Stomach smooth muscle (tissue), 2 donors: Measurements from ENCODE around the gene TRAK1.

ENCODE experiments used
- H3K27ac ChIP-seq: one replicate; pipeline ENCODE4 v1.7.0; 2013; ENCODE audit warnings: mild to moderate bottlenecking, low read length, inconsistent platforms
- H3K27me3 ChIP-seq, 2 donors: one replicate each; pipeline ENCODE4 v1.7.0; 2013; ENCODE audit warnings: low read length in 2 of 2; ENCODE audit not compliant: insufficient read depth in 2 of 2, control insufficient read depth in 1 of 2
- H3K36me3 ChIP-seq, 2 donors: one replicate each; pipeline ENCODE4 v1.7.0; 2013; ENCODE audit warnings: low read length in 2 of 2; ENCODE audit not compliant: control insufficient read depth in 2 of 2, insufficient read depth in 2 of 2
- H3K4me1 ChIP-seq: one replicate; pipeline ENCODE4 v1.7.0; 2013; ENCODE audit warnings: low read length; ENCODE audit not compliant: control insufficient read depth, insufficient read depth
- H3K4me3 ChIP-seq, 2 donors: one replicate each; pipeline ENCODE4 v1.7.0; 2013; ENCODE audit warnings: low read length in 2 of 2
- H3K9ac ChIP-seq, 2 donors: one replicate each; pipeline ENCODE4 v1.7.0; 2013; ENCODE audit warnings: low read length in 2 of 2, mild to moderate bottlenecking in 1 of 2
- H3K9me3 ChIP-seq, 2 donors: one replicate each; pipeline ENCODE4 v1.7.0; 2013; ENCODE audit warnings: low read length in 2 of 2; ENCODE audit not compliant: control insufficient read depth in 2 of 2
- donor health status: healthy.
- donor health status: Pancreatic carcinoma.

Gene TRAK1

GRCh38 chr3:42159147-42159546, 68.0 kb downstream of the TRAK1 start:
- Histone ChIP-seq H3K27me3 (no peaks in the 10 kb centered on the region), H3K36me3 (no peaks in the 10 kb centered on the region), H3K4me1 (peaks cover 12% of the 10 kb centered on the region), H3K9ac (no peak overlapping the region), H3K27ac (no peak overlapping the region), H3K4me3 (no peak overlapping the region), H3K9me3 (no peaks in the 10 kb centered on the region)

DNA sequence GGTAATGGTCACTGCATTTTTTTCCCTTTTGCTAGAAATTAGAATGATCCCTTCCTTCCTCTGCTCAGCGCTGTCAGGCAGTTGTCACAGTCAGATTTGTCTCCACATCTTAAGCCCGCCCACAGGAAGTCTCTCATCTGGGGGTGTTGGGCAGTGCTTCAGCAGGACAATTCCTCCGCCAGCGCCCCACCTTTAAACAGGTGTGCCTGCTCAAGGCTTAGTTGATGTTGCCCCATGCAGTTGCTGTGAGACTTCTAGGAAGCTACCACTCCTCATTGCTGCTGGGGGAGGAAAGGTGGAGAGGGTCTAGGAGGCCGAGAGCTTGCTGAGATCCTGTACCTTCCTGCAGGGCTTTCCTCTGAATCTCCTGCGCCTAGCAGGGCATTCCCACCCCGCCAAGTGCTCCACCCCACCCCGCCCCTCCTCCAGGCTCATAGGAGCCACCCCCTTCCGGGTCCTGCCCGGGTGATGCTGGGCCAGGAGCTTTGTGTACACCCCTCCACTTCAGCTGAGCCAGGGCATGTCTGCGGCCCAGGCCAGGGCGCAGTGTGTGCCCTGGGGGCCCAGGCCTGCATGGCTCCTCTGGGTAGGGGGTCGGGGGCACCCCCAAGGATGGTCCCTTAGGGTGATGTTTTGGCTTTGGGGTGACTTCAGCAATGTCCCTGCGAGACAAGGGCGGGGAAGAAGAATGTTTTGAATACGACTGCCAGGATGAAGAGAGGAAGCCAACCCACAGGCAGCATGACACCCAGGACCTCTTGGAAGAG, 68.7 kb downstream of the TRAK1 start:
- Histone ChIP-seq H3K9ac (no peak overlapping the region), H3K4me3 (no peak overlapping the region), H3K9me3 (no peaks in the 10 kb centered on the region), H3K27ac (no peak overlapping the region), H3K36me3 (no peaks in the 10 kb centered on the region), H3K27me3 (no peaks in the 10 kb centered on the region), H3K4me1 (peaks cover 12% of the 10 kb centered on the region)

GRCh38 chr3:42161050-42161935, 70.1 kb downstream of the TRAK1 start:
- Histone ChIP-seq H3K27ac (no peak overlapping the region), H3K4me3 (no peak overlapping the region), H3K4me1 (peaks cover 20% of the 10 kb centered on the region)

GRCh38 chr3:42162462-42162861, 71.3 kb downstream of the TRAK1 start:
- Histone ChIP-seq H3K9me3 (no peaks in the 10 kb centered on the region), H3K27ac (no peak overlapping the region), H3K36me3 (no peaks in the 10 kb centered on the region), H3K9ac (no peak overlapping the region), H3K27me3 (no peaks in the 10 kb centered on the region), H3K4me3 (no peak overlapping the region), H3K4me1 (peaks cover 20% of the 10 kb centered on the region)

More at GRCh38 chr3:42161050-42161935, 70.1 kb downstream of the TRAK1 start:
- H3K27me3 ChIP-seq: no peaks in the 10 kb centered on the region
- H3K36me3 ChIP-seq: no peaks in the 10 kb centered on the region
- no peak overlapping the region for H3K9ac ChIP-seq
- H3K9me3 ChIP-seq: no peaks in the 10 kb centered on the region

GRCh38 chr3:42163622-42164244, 72.6 kb downstream of the TRAK1 start:
- Histone ChIP-seq H3K4me1 (peaks cover 20% of the 10 kb centered on the region), H3K9me3 (no peaks in the 10 kb centered on the region), H3K27ac (no peak overlapping the region), H3K36me3 (no peaks in the 10 kb centered on the region), H3K4me3 (no peak overlapping the region), H3K27me3 (no peaks in the 10 kb centered on the region), H3K9ac (no peak overlapping the region)

- Histone ChIP-seq H3K36me3 (no peaks in the 10 kb centered on the region), H3K4me1 (peaks cover 20% of the 10 kb centered on the region), H3K9me3 (no peaks in the 10 kb centered on the region), H3K27ac (no peak overlapping the region), H3K9ac (no peak overlapping the region), H3K27me3 (no peaks in the 10 kb centered on the region), H3K4me3 (no peak overlapping the region)
Measured at GRCh38 chr3:42164656-42165055, 73.5 kb downstream of the TRAK1 start.

GRCh38 chr3:42165211-42165610, 74.1 kb downstream of the TRAK1 start:
- no peaks in the 10 kb centered on the region for H3K36me3 ChIP-seq
- H3K27ac ChIP-seq: no peak overlapping the region
- no peaks in the 10 kb centered on the region for H3K27me3 ChIP-seq
- H3K9me3 ChIP-seq: no peaks in the 10 kb centered on the region
- H3K9ac ChIP-seq: no peak overlapping the region
- peaks cover 18% of the 10 kb centered on the region for H3K4me1 ChIP-seq
- H3K4me3 ChIP-seq: no peak overlapping the region

DNA sequence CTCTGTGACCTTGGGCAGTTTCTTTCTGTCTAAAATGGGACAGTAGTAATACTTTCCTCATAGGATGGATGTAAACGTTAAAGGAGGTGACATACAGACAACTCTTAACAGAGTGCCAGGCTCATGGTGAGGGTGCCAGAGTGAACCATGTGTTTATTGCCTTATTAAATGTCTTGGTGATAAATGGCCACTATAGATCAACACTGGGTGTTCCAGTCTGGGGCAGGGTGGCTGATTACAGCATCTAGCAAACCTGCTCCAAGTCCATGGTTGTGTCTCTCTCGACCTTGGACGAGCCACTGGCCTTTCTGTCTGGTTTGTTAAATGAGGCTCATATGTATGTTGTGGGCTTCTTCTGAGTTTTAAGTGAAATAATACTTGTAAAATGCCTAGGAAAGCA, 75.1 kb downstream of the TRAK1 start:
- H3K27ac ChIP-seq: no peak overlapping the region
- H3K4me1 ChIP-seq: peaks cover 14% of the 10 kb centered on the region

DNA sequence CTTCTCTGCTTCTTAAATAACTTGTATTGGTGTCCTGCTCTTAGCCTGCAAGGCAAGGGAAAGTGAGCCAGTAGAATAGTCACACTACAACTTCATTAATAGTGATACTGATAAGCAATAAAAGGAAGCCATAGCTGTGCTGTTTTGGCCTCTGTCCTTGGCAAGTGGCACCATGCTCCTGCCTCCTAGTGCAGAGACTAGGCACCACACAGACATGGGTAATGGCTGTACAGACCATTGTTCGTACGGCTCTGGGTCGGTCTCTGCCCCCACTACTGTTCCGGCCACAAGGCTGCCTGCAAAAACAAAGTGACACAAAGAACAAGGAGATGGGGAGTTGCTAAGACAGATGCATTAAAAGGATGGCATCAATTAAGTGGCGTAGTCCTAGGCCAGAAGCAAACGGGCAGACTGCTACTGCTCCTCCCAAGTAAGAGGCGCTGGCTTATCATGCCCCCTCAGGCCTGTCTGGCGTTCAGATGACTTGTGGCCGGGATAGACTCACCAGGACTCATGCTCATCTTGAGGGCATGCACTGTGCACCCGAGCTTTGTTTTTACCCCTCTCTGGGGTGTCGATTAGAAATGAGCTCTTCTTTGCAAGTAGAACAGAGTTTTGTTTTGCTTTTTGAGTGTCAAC, 75.6 kb downstream of the TRAK1 start:
- H3K9ac ChIP-seq: no peak overlapping the region
- no peaks in the 10 kb centered on the region for H3K36me3 ChIP-seq
- H3K27ac ChIP-seq: no peak overlapping the region
- H3K9me3 ChIP-seq: no peaks in the 10 kb centered on the region
- H3K4me3 ChIP-seq: no peak overlapping the region
- H3K4me1 ChIP-seq: peaks cover 18% of the 10 kb centered on the region
- H3K27me3 ChIP-seq: no peaks in the 10 kb centered on the region

More for the DNA sequence above, 75.1 kb downstream of the TRAK1 start:
- no peaks in the 10 kb centered on the region for H3K9me3 ChIP-seq
- H3K27me3 ChIP-seq: no peaks in the 10 kb centered on the region
- no peak overlapping the region for H3K4me3 ChIP-seq
- no peak overlapping the region for H3K9ac ChIP-seq
- H3K36me3 ChIP-seq: no peaks in the 10 kb centered on the region

GRCh38 chr3:42169579-42170120, 78.5 kb downstream of the TRAK1 start:
- no peak overlapping the region for H3K4me3 ChIP-seq
- H3K36me3 ChIP-seq: no peaks in the 10 kb centered on the region
- H3K9me3 ChIP-seq: no peaks in the 10 kb centered on the region
- no peak overlapping the region for H3K9ac ChIP-seq
- no peak overlapping the region for H3K27ac ChIP-seq
- peaks cover 22% of the 10 kb centered on the region for H3K4me1 ChIP-seq
- H3K27me3 ChIP-seq: no peaks in the 10 kb centered on the region
